H9 (cell line): ENCODE measurements around the gene SMPD4. TPM values are rescaled to one million over a fixed set of nuclear protein-coding genes. Genes with fewer than 3 reads are reported as not detected.
"Not testable (repeated sequence)": the region's sequence is repeated elsewhere in the genome, so short reads cannot be mapped to it uniquely, and the experiment has no call there.

Experiments
- DNase-seq: peaks from one replicate; pipeline ENCODE4 v3.0.0-alpha.2; 2017
- H2AFZ ChIP-seq: one replicate; pipeline ENCODE4 v1.6.1; 2013; ENCODE audit warnings: mild to moderate bottlenecking, low read length, control low read depth, moderate library complexity
- H2AK5ac ChIP-seq: 2 replicates; pipeline ENCODE4 v1.6.1; 2013; ENCODE audit warnings: low read length, control low read depth, mixed read lengths; ENCODE audit not compliant: insufficient read length
- H2BK120ac ChIP-seq: one replicate; pipeline ENCODE4 v1.6.1; 2013; ENCODE audit warnings: low read depth, mild to moderate bottlenecking, low read length, control low read depth, inconsistent platforms; ENCODE audit not compliant: poor library complexity, severe bottlenecking
- H2BK12ac ChIP-seq: 2 replicates; pipeline ENCODE4 v1.6.1; 2013; ENCODE audit warnings: low read length, control low read depth, mixed read lengths, low read depth; ENCODE audit not compliant: insufficient read length
- H2BK15ac ChIP-seq: 2 replicates; pipeline ENCODE4 v1.6.1; 2013; ENCODE audit warnings: low read depth, low read length, control low read depth
- H2BK20ac ChIP-seq: one replicate; pipeline ENCODE4 v1.6.1; 2013; ENCODE audit warnings: low read depth, mild to moderate bottlenecking, low read length, control low read depth, inconsistent platforms; ENCODE audit not compliant: poor library complexity, severe bottlenecking
- H2BK5ac ChIP-seq: 2 replicates; pipeline ENCODE4 v1.6.1; 2013; ENCODE audit warnings: low read length, control low read depth, mixed read lengths; ENCODE audit not compliant: insufficient read length
- H3K14ac ChIP-seq: 2 replicates; pipeline ENCODE4 v1.6.1; 2013; ENCODE audit warnings: low read length, control low read depth; ENCODE audit not compliant: insufficient read depth
- H3K18ac ChIP-seq: 2 replicates; pipeline ENCODE4 v1.6.1; 2013; ENCODE audit warnings: low read depth, mild to moderate bottlenecking, mixed read lengths, low read length, control low read depth; ENCODE audit not compliant: insufficient read length
- H3K23ac ChIP-seq: 2 replicates; pipeline ENCODE4 v1.6.1; 2013; ENCODE audit warnings: low read length, control low read depth, mixed read lengths, low read depth; ENCODE audit not compliant: insufficient read length
- H3K23me2 ChIP-seq: 2 replicates; pipeline ENCODE4 v1.6.1; 2013; ENCODE audit warnings: low read depth, mild to moderate bottlenecking, mixed read lengths, low read length, control low read depth; ENCODE audit not compliant: insufficient read length, poor library complexity, severe bottlenecking
- H3K27ac ChIP-seq: 2 replicates; pipeline ENCODE4 v1.5.1; 2013; ENCODE audit warnings: low read length, control low read depth, mixed read lengths, low read depth; ENCODE audit not compliant: insufficient read length
- H3K27me3 ChIP-seq: 2 replicates; pipeline ENCODE4 v1.6.1; 2013; ENCODE audit warnings: low read length, control low read depth, inconsistent platforms; ENCODE audit not compliant: insufficient read depth
- H3K4ac ChIP-seq: 2 replicates; pipeline ENCODE4 v1.6.1; 2013; ENCODE audit warnings: low read depth, mild to moderate bottlenecking, control low read depth, inconsistent platforms, low read length, moderate library complexity
- H3K4me1 ChIP-seq: 2 replicates; pipeline ENCODE4 v1.6.1; 2013; ENCODE audit warnings: low read length, control low read depth, inconsistent platforms; ENCODE audit not compliant: insufficient read depth
- H3K4me2 ChIP-seq: 2 replicates; pipeline ENCODE4 v1.6.1; 2013; ENCODE audit warnings: low read length, control low read depth, mixed read lengths; ENCODE audit not compliant: insufficient read length, insufficient read depth
- H3K56ac ChIP-seq: 2 replicates; pipeline ENCODE4 v1.6.1; 2013; ENCODE audit warnings: low read depth, mild to moderate bottlenecking, mixed read lengths, low read length, control low read depth; ENCODE audit not compliant: insufficient read length
- H3K79me1 ChIP-seq: 2 replicates; pipeline ENCODE4 v1.6.1; 2013; ENCODE audit warnings: low read depth, mild to moderate bottlenecking, moderate library complexity, low read length, control low read depth, inconsistent platforms; ENCODE audit not compliant: insufficient read depth, poor library complexity, severe bottlenecking
- H3K79me2 ChIP-seq: 2 replicates; pipeline ENCODE4 v1.6.1; 2013; ENCODE audit warnings: low read length, control low read depth, inconsistent platforms; ENCODE audit not compliant: insufficient read depth
- H3K9ac ChIP-seq: 2 replicates; pipeline ENCODE4 v1.6.1; 2013; ENCODE audit warnings: low read length, control low read depth, mixed read lengths; ENCODE audit not compliant: insufficient read length; ENCODE audit errors: extremely low read depth
- H3K9me3 ChIP-seq: one replicate; pipeline ENCODE4 v1.6.1; 2013; ENCODE audit warnings: low read depth, low read length, inconsistent platforms; ENCODE audit not compliant: control insufficient read depth
- H3T11ph ChIP-seq: one replicate; pipeline ENCODE4 v1.6.1; 2013; ENCODE audit warnings: mild to moderate bottlenecking, low read length, control low read depth, inconsistent platforms
- H4K20me1 ChIP-seq: one replicate; pipeline ENCODE4 v1.6.1; 2013; ENCODE audit not compliant: control insufficient read depth, insufficient read length, insufficient read depth
- H4K5ac ChIP-seq: 2 replicates; pipeline ENCODE4 v1.6.1; 2013; ENCODE audit warnings: low read depth, mild to moderate bottlenecking, mixed read lengths, low read length, control low read depth; ENCODE audit not compliant: insufficient read length
- H4K8ac ChIP-seq: replicated peaks from 2 replicates; pipeline ENCODE4 v1.6.1; 2013; ENCODE audit warnings: low read length, control low read depth, mixed read lengths, low read depth; ENCODE audit not compliant: insufficient read length
- H4K91ac ChIP-seq: 2 replicates; pipeline ENCODE4 v1.6.1; 2013; ENCODE audit warnings: low read depth, mild to moderate bottlenecking, moderate library complexity, mixed read lengths, low read length, control low read depth; ENCODE audit not compliant: insufficient read length
- H3K27ac Mint-ChIP-seq, 3 experiments: 2 replicates in 2 of 3; 3 replicates in 1 of 3; pipeline ENCODE4 v1.8.0; 2020 to 2021; ENCODE audit warnings: mixed read lengths in 3 of 3, mild to moderate bottlenecking in 1 of 3, moderate library complexity in 1 of 3
- H3K27me3 Mint-ChIP-seq: 2 replicates; pipeline ENCODE4 v1.8.0; 2021; ENCODE audit warnings: low read depth, mild to moderate bottlenecking, moderate library complexity, mixed read lengths
- H3K36me3 Mint-ChIP-seq, 3 experiments: 2 replicates in 2 of 3; 3 replicates in 1 of 3; pipeline ENCODE4 v1.8.0; 2020 to 2021; ENCODE audit warnings: low read depth in 3 of 3, mixed read lengths in 3 of 3; ENCODE audit not compliant: insufficient read depth in 1 of 3
- H3K4me1 Mint-ChIP-seq, 2 experiments: 2 replicates each; pipeline ENCODE4 v1.8.0; 2020; ENCODE audit warnings: mixed read lengths in 2 of 2
- H3K4me3 Mint-ChIP-seq, 2 experiments: 2 replicates in 1 of 2; 3 replicates in 1 of 2; pipeline ENCODE4 v1.8.0; 2020 to 2021; ENCODE audit warnings: mild to moderate bottlenecking in 2 of 2, mixed read lengths in 2 of 2, moderate library complexity in 1 of 2
- H3K9me3 Mint-ChIP-seq, 2 experiments: 2 replicates in 1 of 2; 3 replicates in 1 of 2; pipeline ENCODE4 v1.8.0; 2020; ENCODE audit warnings: mild to moderate bottlenecking in 2 of 2, mixed read lengths in 2 of 2, moderate library complexity in 1 of 2
- WGBS: extraction: QIAGEN DNeasy Blood & Tissue Kit; methylation state at CpG from one replicate; pipeline ENCODE4 v1.1.7; 2013; ENCODE audit warnings: missing lambda C conversion rate, low lambda C conversion rate, mixed read lengths; ENCODE audit not compliant: insufficient read length; ENCODE audit errors: extremely low coverage; 5-methylcytosine and 5-hydroxymethylcytosine counted together
- total RNA-seq: library from RNA; stranded (reverse); gene quantifications from 2 replicates; pipeline ENCODE4 v1.2.1, GENCODE V29; 2021

SMPD4 gene
- total RNA-seq, 1 experiment from 2014 or later, result 105 TPM

- not testable (repeated sequence) for H3K23me2 ChIP-seq, H4K5ac ChIP-seq, H2BK12ac ChIP-seq, H3K56ac ChIP-seq, H3K4me1 Mint-ChIP-seq, H3K79me2 ChIP-seq, H3K27me3 ChIP-seq, H3K79me1 ChIP-seq, H4K91ac ChIP-seq, H3K27me3 Mint-ChIP-seq, H2AFZ ChIP-seq, H3K4me1 ChIP-seq, H2BK20ac ChIP-seq, H2AK5ac ChIP-seq, H3K4ac ChIP-seq, H3K23ac ChIP-seq, H2BK15ac ChIP-seq, H3K4me2 ChIP-seq, H3K9me3 Mint-ChIP-seq, H3K18ac ChIP-seq, H3K9ac ChIP-seq, H3K9me3 ChIP-seq, H3K4me3 Mint-ChIP-seq, H3K27ac ChIP-seq, H3K27ac Mint-ChIP-seq, H3K14ac ChIP-seq, DNase-seq, H3T11ph ChIP-seq, H2BK120ac ChIP-seq, H4K8ac ChIP-seq, H4K20me1 ChIP-seq, H2BK5ac ChIP-seq
- H3K36me3 Mint-ChIP-seq, result peaks cover 34 to 76% (median 75%) of the 10 kb centered on the region in 3 experiments; a peak in 6 of 7 replicates
- no CpG with 5 or more reads among the region's 3 CpGs for WGBS
These were observed 14.8 kb downstream of the SMPD4 start for GRCh38 chr2:130166611-130167010.
